ENCODE results near the gene SDHB. TPM values are rescaled to one million over a fixed set of nuclear protein-coding genes. Genes with fewer than 3 reads are reported as not detected.

SDHB gene
- total and polyA plus RNA-seq, 4 donors: 55.1 to 130 (median 71.7) TPM

DNA sequence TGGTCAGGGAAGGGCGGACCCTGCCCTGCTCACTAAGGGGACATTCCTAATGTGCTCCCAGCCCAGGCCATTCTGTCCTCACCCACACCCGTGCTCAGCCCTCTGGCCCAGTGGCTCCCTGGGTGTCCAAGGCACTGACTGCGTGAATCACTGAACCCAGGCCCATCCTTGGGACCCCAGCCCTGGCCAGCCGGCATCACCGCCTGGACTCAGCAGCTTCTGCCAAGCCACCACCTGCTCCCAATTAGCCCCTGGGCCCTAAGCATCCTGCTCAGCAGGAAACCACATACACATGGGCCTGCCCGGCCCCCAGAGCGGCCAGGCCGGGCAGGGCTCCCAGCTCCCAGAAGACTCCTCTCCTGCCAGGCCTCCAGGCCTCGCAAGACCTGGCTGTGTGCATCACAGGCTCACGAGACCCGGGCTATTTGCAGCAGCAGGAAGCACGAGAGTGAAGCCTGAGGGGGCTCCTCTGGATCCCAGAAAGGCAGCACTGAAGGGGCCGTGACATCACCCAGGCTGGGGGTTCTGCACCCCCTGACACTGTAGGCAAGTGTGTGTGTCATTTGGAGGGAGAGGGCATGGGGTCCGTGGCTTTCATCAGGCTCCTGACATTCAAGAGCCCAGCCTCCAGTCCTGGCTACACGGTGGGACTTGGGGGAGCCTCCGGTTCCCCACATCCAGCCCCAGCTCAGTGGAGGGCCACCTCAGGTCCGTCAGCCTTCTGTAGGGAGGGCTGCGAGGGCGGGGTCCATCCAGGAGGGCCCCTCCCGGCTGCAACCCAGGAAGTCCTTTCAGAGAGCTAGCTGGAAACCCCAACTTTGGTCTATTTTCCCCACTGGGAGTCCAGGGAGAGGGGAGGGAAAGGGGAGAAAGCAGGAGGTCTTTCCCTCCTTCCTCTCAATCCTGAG is 75.0 kb downstream of the SDHB start:
- intact Hi-C loops (cut with DNase I): no loop called here
- Histone ChIP-seq H3K4me1 (ENCODE audit: control insufficient read depth in 1 of 2, insufficient read depth in 2 of 2, low read length in 2 of 2) (no peaks in the 10 kb centered on the region), H3K36me3 (ENCODE audit: control insufficient read depth in 1 of 2, insufficient read depth in 2 of 2, low read length in 1 of 2) (no peaks in the 10 kb centered on the region), H3K9me3 (ENCODE audit: control insufficient read depth, low read length) (no peaks in the 10 kb centered on the region), H3K27me3 (ENCODE audit: control insufficient read depth in 1 of 2, insufficient read depth in 2 of 2, low read length in 1 of 2) (no peaks in the 10 kb centered on the region), H3K27ac (ENCODE audit: low read depth in 1 of 2, low read length in 2 of 2) (peak overlapping the region in 1 of 2 donors; percentile 59), H3K4me3 (ENCODE audit: low read length in 2 of 2) (peak overlapping the region in 1 of 2 donors; percentile 48)
- 8 to 12% methylated on average over 20 of the region's 20 CpGs for WGBS, 2 donors
- peak; percentile 73 for ATAC-seq (ENCODE audit: low FRiP score)
- DNase-seq: peak; percentile 83 to 86

DNA sequence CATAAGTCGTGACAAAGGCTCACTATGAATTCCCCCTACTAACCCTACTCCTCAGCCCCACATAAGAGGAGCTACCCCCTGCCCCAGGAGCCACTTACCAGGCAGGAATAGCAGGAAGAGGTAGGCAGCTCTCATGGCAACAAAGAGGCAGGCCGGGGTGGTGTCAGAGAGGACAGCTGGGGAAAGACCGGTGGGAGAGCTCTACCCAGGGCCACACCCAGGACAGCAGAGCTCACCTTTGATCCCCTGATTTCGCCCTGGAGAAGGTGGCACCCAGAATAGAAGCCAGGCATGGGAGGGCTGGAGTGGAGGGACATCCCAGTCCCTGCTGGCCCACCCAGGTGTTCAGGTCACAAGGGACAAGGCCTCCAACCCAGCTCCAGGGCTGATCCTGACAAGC is 75.7 kb downstream of the SDHB start:
- Histone ChIP-seq H3K36me3 (ENCODE audit: control insufficient read depth in 1 of 2, insufficient read depth in 2 of 2, low read length in 1 of 2) (no peaks in the 10 kb centered on the region), H3K9me3 (ENCODE audit: control insufficient read depth, low read length) (no peaks in the 10 kb centered on the region), H3K27ac (ENCODE audit: low read depth in 1 of 2, low read length in 2 of 2) (peak overlapping the region in 1 of 2 donors; percentile 34), H3K4me3 (ENCODE audit: low read length in 2 of 2) (no peak overlapping the region), H3K27me3 (ENCODE audit: control insufficient read depth in 1 of 2, insufficient read depth in 2 of 2, low read length in 1 of 2) (no peaks in the 10 kb centered on the region), H3K4me1 (ENCODE audit: control insufficient read depth in 1 of 2, insufficient read depth in 2 of 2, low read length in 2 of 2) (no peaks in the 10 kb centered on the region)
- DNase-seq (no peak), ATAC-seq (ENCODE audit: low FRiP score) (no peak)
- intact Hi-C loops (cut with DNase I): no loop called here
- 71 to 72% methylated on average over 4 of the region's 4 CpGs for WGBS, 2 donors

DNA sequence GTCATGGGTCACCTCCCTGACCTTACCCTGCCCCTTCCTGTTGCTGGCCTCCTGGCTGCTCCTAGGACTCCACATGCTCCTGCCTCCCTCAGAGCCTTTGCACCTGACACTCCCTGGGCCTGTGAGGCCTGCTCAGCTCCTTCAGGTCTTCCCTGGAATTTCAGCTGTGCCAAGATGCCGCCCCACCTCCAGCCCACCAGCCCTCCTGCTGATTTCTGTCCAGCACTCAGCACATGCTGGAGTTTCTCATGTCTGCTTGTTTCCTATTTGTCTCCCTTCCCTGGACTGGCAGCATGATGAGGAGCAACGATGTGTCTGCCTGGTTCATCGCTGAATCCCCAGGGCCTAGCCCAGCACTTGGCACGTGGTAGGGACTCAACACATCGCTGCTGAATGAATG is 76.5 kb downstream of the SDHB start:
- WGBS, 2 donors: 78% methylated on average over 5 of the region's 5 CpGs
- ATAC-seq (ENCODE audit: low FRiP score) (no peak), DNase-seq (no peak)
- H3K36me3 ChIP-seq (ENCODE audit: control insufficient read depth in 1 of 2, insufficient read depth in 2 of 2, low read length in 1 of 2): no peaks in the 10 kb centered on the region
- H3K27me3 ChIP-seq (ENCODE audit: control insufficient read depth in 1 of 2, insufficient read depth in 2 of 2, low read length in 1 of 2): no peaks in the 10 kb centered on the region
- no peak overlapping the region for H3K27ac ChIP-seq (ENCODE audit: low read depth in 1 of 2, low read length in 2 of 2)
- H3K9me3 ChIP-seq (ENCODE audit: control insufficient read depth, low read length): no peaks in the 10 kb centered on the region
- no peak overlapping the region for H3K4me3 ChIP-seq (ENCODE audit: low read length in 2 of 2)
- H3K4me1 ChIP-seq (ENCODE audit: control insufficient read depth in 1 of 2, insufficient read depth in 2 of 2, low read length in 2 of 2): no peaks in the 10 kb centered on the region
- intact Hi-C loops (cut with DNase I): no loop called here

DNA sequence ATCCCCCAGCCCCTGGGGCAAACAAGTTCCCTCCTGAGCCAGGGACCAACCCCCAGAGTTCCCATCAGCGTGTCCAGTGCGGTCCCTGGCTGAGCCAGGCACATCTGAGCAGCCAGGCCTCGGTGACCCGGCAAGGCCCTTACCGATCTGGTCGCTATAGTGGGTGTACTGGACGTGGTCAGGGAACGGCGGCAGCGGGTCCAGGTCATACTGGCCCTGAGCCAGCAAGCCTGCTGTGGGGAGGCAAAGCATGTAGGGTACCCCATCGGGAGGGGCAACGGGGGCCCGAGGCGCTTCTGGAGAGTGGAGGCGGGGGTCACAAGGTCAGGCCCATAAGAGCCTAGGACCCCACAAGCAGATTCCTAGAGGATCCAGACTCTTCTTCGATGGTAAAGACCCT is 76.9 kb downstream of the SDHB start:
- no peaks in the 10 kb centered on the region for H3K36me3 ChIP-seq (ENCODE audit: control insufficient read depth in 1 of 2, insufficient read depth in 2 of 2, low read length in 1 of 2)
- H3K27ac ChIP-seq (ENCODE audit: low read depth in 1 of 2, low read length in 2 of 2): no peak overlapping the region
- ATAC-seq (ENCODE audit: low FRiP score) (no peak), DNase-seq (peak in 1 of 2 donors; percentile 54)
- WGBS, 2 donors: 72 to 75% methylated on average over 15 to 16 of the region's 16 CpGs
- H3K4me1 ChIP-seq (ENCODE audit: control insufficient read depth in 1 of 2, insufficient read depth in 2 of 2, low read length in 2 of 2): no peaks in the 10 kb centered on the region
- no peaks in the 10 kb centered on the region for H3K9me3 ChIP-seq (ENCODE audit: control insufficient read depth, low read length)
- H3K27me3 ChIP-seq (ENCODE audit: control insufficient read depth in 1 of 2, insufficient read depth in 2 of 2, low read length in 1 of 2): no peaks in the 10 kb centered on the region
- no peak overlapping the region for H3K4me3 ChIP-seq (ENCODE audit: low read length in 2 of 2)
- intact Hi-C loops (cut with DNase I): no loop called here

DNA sequence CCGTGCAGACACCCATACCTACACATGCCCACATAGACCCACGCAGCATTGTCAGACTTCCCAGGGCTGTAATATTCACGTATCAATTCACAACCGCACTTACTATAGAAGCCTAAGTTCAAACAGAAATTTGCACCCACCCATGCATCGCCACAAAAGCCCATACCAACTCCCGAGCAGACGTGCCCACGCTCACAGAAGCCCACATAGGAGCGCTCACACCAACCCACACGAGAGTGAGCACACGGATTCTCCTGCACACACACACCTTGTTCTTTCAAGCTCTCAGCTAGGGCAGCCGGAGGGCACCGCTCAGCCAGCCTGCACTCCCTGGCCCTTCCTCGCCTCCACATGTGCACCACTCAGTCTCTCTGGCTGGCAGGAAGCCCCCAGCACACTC is 78.0 kb downstream of the SDHB start:
- Histone ChIP-seq H3K27ac (ENCODE audit: low read depth in 1 of 2, low read length in 2 of 2) (peak overlapping the region in 1 of 2 donors; percentile 7), H3K4me1 (ENCODE audit: control insufficient read depth in 1 of 2, insufficient read depth in 2 of 2, low read length in 2 of 2) (no peaks in the 10 kb centered on the region), H3K36me3 (ENCODE audit: control insufficient read depth in 1 of 2, insufficient read depth in 2 of 2, low read length in 1 of 2) (no peaks in the 10 kb centered on the region), H3K27me3 (ENCODE audit: control insufficient read depth in 1 of 2, insufficient read depth in 2 of 2, low read length in 1 of 2) (no peaks in the 10 kb centered on the region), H3K9me3 (ENCODE audit: control insufficient read depth, low read length) (no peaks in the 10 kb centered on the region), H3K4me3 (ENCODE audit: low read length in 2 of 2) (no peak overlapping the region)
- no peak for DNase-seq
- 58 to 60% methylated on average over 14 of the region's 14 CpGs for WGBS, 2 donors
- no peak for ATAC-seq (ENCODE audit: low FRiP score)
- intact Hi-C loops (cut with DNase I): no loop called here

DNA sequence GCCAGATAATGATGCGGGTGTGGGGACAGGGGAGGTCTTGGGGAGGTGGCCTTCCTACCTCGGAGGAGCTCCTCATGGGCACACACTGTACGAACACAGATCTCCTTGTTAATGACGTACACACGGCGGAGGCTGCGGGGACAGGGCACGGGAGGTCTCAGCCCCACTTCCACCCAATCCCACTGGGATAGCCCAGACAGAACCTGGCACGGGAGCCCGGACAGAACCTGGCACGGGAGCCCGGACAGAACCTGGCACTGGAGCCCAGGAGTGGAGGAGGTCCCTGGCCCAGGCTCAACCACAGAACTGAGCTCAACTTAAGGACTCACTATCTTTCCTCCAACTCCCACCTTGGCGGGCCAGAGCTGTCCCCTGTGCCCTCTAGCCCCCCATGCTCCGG is 78.6 kb downstream of the SDHB start:
- no peak overlapping the region for H3K4me3 ChIP-seq (ENCODE audit: low read length in 2 of 2)
- no peak overlapping the region for H3K27ac ChIP-seq (ENCODE audit: low read depth in 1 of 2, low read length in 2 of 2)
- WGBS, 2 donors: 9 to 12% methylated on average over 14 of the region's 14 CpGs
- no peaks in the 10 kb centered on the region for H3K27me3 ChIP-seq (ENCODE audit: control insufficient read depth in 1 of 2, insufficient read depth in 2 of 2, low read length in 1 of 2)
- intact Hi-C loops (cut with DNase I): no loop called here
- no peaks in the 10 kb centered on the region for H3K4me1 ChIP-seq (ENCODE audit: control insufficient read depth in 1 of 2, insufficient read depth in 2 of 2, low read length in 2 of 2)
- no peaks in the 10 kb centered on the region for H3K9me3 ChIP-seq (ENCODE audit: control insufficient read depth, low read length)
- no peaks in the 10 kb centered on the region for H3K36me3 ChIP-seq (ENCODE audit: control insufficient read depth in 1 of 2, insufficient read depth in 2 of 2, low read length in 1 of 2)
- ATAC-seq (ENCODE audit: low FRiP score) (peak; percentile 15), DNase-seq (peak in 1 of 2 donors; percentile 84)

DNA sequence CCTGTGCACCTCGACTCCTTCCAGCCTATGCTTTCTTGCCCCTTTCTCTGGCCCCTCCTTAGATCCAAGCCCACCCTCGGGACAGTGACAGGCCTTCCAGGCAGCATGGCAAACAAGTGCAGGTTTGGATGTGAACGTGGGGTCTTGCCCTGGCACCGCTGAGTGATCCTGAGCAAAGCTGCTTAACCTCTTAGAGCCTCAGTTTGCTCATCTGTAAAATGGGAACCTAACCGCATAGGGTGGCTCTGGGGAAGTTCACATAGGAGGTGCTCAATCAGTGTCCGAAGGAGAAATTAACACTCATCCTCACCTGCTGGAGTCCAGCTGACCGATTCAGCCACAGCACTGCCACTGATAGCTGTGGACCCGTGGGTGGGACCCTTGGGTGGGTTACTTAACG is 80.6 kb downstream of the SDHB start:
- no peak overlapping the region for H3K27ac ChIP-seq (ENCODE audit: low read depth in 1 of 2, low read length in 2 of 2)
- ATAC-seq (ENCODE audit: low FRiP score): no peak
- 79 to 85% methylated on average over 9 of the region's 9 CpGs for WGBS, 2 donors
- DNase-seq: no peak
- no peak overlapping the region for H3K4me3 ChIP-seq (ENCODE audit: low read length in 2 of 2)
- H3K36me3 ChIP-seq (ENCODE audit: control insufficient read depth in 1 of 2, insufficient read depth in 2 of 2, low read length in 1 of 2): no peaks in the 10 kb centered on the region
- H3K27me3 ChIP-seq (ENCODE audit: control insufficient read depth in 1 of 2, insufficient read depth in 2 of 2, low read length in 1 of 2): no peaks in the 10 kb centered on the region
- no peaks in the 10 kb centered on the region for H3K9me3 ChIP-seq (ENCODE audit: control insufficient read depth, low read length)
- intact Hi-C loops (cut with DNase I): no loop called here
- no peaks in the 10 kb centered on the region for H3K4me1 ChIP-seq (ENCODE audit: control insufficient read depth in 1 of 2, insufficient read depth in 2 of 2, low read length in 2 of 2)

DNA sequence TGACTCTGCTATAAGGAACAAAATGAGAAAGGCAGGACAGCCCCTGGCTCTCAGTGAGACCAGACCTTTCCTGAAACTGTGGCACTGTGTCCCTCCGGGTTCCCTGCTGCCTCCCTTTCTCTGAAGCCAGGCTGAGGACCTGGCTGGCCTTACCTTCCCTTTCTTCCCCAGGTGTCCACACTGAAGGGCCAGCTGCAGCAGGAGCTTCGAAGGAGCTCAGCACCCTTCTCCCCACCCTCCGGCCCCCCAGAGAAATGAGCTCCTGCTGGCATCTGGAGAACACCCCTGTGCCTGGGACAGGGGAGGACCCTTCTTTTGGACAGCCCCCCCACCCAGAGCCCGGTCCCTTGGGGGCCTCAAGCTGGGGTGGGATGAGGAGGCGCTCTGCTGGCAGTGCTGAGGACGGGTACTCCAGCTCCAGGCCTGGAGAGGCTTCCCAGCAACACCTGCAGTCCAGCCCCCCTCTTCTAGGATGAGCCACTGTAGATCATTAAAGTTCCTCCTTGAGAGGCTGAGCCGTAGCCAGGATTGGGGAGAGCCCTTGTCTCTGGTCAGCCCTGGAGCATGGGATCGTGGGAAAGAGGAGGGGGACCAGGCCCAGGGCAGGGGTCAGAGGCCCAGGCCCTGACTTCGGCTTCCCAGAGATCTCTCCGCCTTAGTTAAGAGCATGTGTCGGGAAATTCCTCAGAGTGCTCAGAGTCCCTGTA is 81.5 kb downstream of the SDHB start:
- no peaks in the 10 kb centered on the region for H3K36me3 ChIP-seq (ENCODE audit: control insufficient read depth in 1 of 2, insufficient read depth in 2 of 2, low read length in 1 of 2)
- intact Hi-C loops (cut with DNase I): no loop called here
- WGBS, 2 donors: 70 to 73% methylated on average over 11 of the region's 11 CpGs
- DNase-seq: no peak
- no peak overlapping the region for H3K4me3 ChIP-seq (ENCODE audit: low read length in 2 of 2)
- no peaks in the 10 kb centered on the region for H3K9me3 ChIP-seq (ENCODE audit: control insufficient read depth, low read length)
- no peaks in the 10 kb centered on the region for H3K4me1 ChIP-seq (ENCODE audit: control insufficient read depth in 1 of 2, insufficient read depth in 2 of 2, low read length in 2 of 2)
- H3K27me3 ChIP-seq (ENCODE audit: control insufficient read depth in 1 of 2, insufficient read depth in 2 of 2, low read length in 1 of 2): no peaks in the 10 kb centered on the region
- peak overlapping the region in 1 of 2 donors; percentile 30 for H3K27ac ChIP-seq (ENCODE audit: low read depth in 1 of 2, low read length in 2 of 2)
- ATAC-seq (ENCODE audit: low FRiP score): no peak
